ENCODE measurements around the gene GJC3.
A peak's percentile ranks its signal among the peaks of the same experiment; 100 is the strongest.
"Not testable (repeated sequence)": the region's sequence is repeated elsewhere in the genome, so short reads cannot be mapped to it uniquely, and the experiment has no call there.

Gene GJC3

DNA sequence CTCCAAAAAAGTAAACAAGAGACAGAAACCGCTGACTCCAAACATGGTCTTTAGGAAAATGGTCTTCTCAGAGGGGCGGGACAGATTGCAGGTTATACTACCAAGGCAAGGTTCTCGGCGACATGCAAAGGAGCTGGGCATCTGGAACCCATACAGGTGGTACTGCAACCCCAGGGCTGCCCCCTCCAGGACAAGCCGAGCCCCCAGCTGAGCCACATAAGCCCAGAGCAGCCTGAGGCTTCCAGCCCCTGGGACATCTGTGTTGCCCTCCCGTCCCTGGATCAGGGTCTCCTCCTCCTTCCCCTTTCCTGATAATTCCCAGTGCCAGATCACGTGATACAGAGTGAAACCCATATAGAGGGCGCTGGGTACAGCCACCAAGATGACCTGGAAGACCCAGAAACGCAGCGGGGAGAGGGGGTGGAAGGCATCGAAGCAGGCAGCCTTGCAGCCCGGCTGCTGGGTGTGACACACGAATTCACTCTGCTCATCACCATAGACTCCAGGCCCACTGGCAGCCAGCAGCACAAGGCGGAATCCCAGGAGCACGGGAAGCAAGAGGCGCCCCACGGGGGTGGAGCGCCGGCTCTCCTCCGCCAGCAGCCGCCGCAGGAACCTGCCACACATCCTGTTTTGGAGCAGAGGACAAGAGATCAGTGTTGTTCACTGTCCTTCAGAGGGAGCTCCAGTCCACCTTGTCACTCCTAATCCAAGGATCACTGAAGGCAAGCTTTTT is at the start of gene GJC3:
GJC3 (minus strand) TSS at position 627 of the 736 bp plus-strand sequence; CDS start at position 627, 0 bp downstream.
- DNase-seq = peak in 32 of 56 donors; percentile 0 to 48 (median 10)

DNA sequence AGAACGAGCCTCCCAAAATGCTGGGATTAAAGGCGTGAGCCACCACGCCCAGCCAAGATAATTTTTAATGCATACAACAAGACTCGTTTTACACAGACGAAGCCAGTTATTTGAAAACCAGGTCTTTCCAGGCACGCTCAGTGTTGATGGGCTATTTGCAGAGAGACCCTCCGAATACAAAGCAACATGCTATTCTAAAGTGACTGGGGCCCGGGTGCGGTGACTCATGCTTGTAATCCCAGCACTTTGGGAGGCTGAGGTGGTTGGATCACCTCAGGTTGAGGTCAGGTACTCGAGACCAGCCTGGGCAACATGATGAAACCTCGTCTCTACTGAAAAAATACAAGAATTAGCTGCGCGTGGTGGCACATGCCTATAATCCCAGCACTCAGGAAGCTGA is 47.2 kb upstream of the GJC3 start:
- DNase-seq = no peak

DNA sequence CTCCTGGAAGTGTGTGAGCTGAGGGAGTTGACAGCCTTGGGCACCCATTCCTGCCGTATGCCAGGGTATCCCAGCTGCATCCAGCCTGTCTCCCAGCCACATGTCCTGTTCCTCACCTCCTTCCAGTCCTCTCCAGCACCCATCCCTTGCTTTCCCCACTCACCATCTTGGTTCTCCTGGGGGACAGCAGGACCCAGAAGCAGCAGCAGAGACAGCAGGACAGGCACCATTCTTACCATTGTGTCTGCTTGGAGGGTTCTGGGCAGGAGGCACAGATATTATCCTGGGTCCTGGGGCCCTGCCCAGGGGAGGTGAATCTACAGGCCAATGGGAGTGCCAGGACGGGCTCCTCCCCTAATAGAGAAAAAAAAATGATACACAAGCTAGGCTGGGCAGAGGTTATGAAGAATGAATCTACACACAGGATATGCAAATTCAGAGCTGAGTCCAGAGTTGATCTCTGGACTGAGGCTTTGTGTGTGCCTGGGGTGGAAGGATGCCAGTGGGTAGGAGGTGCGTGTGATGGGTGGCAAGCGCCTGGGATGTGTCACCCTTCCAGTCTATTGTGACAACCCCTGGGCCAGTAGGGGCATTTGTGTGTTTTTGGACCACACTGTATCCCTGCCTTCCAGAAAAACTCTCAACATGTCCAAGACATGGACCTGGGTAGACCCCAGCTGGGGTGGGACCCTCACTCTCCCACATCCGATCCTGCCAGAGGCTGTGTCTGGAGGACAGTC is 46.5 kb upstream of the GJC3 start, which contains the start of gene AZGP1:
AZGP1 (minus strand) TSS at position 250 of the 740 bp plus-strand sequence; CDS start at position 239, 11 bp downstream.
- peak in 16 of 56 donors; percentile 2 to 61 (median 34) for DNase-seq

DNA sequence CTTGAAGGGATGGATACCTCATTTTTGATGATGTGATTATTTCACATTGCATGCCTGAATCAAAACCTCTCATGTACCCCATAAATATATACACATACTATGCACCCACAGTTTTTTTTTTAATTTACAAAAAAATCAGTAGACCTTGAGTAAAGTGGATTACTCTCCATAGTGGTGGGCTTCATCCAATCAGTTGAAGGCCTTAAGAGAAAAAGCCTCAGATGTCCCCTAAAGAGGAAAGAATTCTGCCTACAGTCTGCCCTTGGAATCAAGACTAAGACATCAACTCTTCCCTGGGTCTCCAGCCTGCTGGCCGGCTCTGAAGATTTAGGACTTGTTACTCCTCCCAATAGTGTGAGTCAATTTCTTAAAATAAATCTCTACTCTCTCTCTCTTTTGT is 45.3 kb upstream of the GJC3 start:
- DNase-seq = no peak

GRCh38 chr7:99973817-99974216 is 44.4 kb upstream of the GJC3 start:
- DNase-seq = not testable (repeated sequence)

DNA sequence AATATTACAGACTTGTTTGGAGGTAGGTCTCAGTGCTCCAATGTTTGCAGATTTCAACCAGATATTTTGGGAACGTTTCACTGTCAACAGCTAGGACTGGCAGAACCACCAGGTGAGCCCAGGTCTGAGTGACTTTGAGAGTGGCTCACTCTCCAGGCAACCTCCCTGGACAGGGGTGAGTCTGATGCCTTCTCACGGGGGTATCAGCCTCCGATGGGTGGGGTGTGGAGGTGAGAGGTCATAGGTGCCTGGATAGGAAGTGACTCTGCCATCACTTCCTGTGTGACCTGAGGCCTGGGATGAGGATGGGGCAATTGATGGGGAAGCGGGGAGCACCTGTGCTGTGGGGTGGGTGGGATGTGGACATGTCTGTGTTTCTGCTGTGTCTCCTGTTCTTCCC is 41.8 kb upstream of the GJC3 start:
- no peak for DNase-seq

GRCh38 chr7:99969813-99970212 is 40.4 kb upstream of the GJC3 start:
- DNase-seq = not testable (repeated sequence)

GRCh38 chr7:99969298-99969697 is 39.9 kb upstream of the GJC3 start:
- DNase-seq = no peak

DNA sequence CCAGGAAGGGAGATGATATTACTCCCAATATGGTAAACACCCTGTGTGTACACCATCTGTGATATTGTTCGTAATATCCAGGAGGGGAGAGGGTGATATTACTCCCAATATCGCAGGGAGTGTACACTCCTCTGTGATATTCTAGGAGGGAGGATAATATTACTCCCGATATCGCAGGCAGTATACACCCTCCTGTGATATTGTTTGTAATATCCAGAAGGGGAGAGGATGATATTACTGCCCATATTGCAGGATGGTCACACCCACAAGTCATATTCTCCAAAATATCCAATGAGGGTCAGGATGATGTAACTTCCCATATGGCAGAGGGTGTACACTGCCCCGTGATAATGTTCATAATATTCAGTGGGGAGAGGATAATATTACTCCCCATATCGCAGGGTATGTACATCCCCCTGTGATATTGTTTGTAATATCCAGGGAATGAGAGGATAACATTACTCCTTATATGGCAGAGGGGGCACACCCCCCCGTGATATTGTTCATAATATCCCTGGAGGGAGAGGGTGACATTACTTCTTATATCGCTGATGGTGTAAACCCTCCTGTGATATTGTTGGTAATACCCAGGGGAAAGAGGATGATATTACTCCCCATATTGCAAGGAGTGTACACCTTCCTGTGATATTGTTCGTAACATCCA is 29.3 kb upstream of the GJC3 start:
- no peak for DNase-seq

- DNase-seq = no peak
These were observed 25.8 kb upstream of the GJC3 start for GRCh38 chr7:99955247-99955646.

GRCh38 chr7:99954643-99955042 is 25.2 kb upstream of the GJC3 start:
- not testable (repeated sequence) for DNase-seq

GRCh38 chr7:99953649-99954048 is 24.2 kb upstream of the GJC3 start:
- DNase-seq = no peak

DNA sequence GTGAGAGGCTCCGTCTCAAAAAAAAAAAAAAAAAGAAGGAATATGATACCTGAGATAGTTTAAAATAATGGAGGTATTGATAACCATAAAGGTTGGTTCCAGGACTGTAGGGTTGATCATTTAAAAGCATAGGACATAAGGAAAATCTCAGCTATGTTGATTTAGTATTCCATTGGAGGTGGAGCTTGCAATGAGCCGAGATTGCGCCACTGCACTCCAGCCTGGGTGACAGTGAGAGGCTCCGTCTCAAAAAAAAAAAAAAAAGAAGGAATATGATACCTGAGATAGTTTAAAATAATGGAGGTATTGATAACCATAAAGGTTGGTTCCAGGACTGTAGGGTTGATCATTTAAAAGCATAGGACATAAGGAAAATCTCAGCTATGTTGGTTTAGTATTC is 23.2 kb upstream of the GJC3 start:
- DNase-seq = not testable (repeated sequence)

DNA sequence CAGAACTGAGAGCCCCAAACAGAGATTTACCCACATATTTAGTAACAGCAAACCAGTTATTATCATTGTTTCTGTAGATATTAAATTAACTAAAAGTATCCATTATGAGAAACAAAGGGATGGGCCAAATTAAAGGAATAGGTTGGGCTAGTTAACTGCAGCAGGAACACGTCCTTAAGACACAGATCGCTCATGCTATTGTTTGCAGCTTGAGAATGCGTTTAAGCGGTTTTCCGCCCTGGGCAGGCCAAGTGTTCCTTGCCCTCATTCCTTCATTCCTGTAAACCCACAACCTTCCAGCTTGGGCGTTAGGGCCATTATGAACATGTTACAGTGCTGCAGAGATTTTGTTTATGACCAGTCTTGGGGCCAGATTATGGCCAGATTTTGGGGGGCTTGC is 21.4 kb upstream of the GJC3 start:
- not testable (repeated sequence) for DNase-seq

- no peak for DNase-seq
These were observed 20.3 kb upstream of the GJC3 start for GRCh38 chr7:99949645-99950228.

DNA sequence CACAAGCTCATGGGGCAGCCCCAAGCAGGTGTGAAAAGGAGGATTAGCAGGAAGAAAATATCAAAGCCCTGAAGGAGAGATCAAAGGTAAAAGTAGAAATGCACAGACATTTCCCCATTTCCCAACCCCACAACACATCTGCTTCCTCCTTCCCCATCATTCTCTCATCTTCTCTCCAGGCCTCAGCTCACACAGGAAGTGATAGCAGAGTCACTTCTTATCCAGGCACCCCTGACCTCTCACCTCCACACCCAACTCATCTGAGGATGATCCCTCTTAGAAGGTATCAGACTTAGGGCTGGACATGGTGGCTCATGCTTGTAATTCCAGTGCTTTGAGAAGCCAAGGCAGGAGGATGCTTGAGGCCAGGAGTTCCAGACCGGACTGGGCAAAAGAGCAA is 18.2 kb upstream of the GJC3 start:
- no peak for DNase-seq

DNA sequence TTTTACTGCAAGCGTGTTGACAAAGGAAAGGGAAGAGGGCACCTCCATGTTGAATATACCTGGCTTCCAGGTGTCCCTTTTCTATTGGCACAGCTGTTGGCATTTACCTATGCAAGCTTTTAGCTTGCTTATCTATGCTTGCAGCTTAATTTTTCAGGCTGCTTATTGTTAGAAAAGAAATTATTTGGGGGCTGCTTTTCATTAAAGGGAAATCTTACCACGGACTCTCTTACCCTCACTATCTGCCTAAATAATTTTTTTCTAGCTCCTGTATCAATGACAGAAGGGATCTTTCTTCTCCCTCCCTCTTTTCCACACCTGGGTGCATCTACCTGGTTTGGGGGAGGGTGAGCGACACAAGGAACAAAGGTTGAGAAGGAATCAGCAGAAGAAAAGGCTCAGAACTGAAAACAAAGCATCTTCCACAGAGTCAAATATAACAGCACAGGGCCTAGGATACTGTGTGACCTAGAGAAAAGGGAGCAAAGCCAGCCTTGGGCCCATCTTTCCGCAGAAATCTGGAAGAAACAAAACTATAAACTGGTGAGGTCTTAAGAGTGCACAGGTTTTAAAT is 15.2 kb upstream of the GJC3 start:
- no peak for DNase-seq

GRCh38 chr7:99943641-99944496 is 14.4 kb upstream of the GJC3 start:
- DNase-seq = no peak

- no peak for DNase-seq
These were observed 8.9 kb upstream of the GJC3 start for GRCh38 chr7:99938296-99938695.

GRCh38 chr7:99935009-99935408 is 5.6 kb upstream of the GJC3 start:
- DNase-seq = not testable (repeated sequence)
